ENCODE results near the gene MIB1. TPM values are rescaled to one million over a fixed set of nuclear protein-coding genes. Genes with fewer than 3 reads are reported as not detected.

The MIB1 gene
- total RNA-seq, 2 donors from 2014 or later: 30.0 to 34.7 TPM

DNA sequence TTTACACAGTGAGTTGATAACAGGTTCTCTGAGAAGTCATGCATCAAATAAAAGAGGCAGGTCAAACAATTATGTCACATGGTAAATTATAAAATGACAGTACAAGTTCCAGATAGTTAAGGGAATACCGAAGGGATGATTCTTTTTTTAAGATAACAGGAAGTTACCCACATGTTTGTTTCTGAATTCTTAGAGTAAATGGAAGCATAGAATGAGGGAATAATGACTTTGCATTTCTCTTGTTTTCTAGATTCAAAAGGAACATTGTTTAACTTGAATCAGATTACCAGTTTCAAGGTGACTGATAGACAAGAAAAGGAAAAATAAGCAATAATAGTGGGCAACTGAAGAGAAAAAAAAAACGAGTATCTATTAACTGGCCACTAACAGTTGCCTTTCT, 124.5 kb downstream of the MIB1 start:
- Histone ChIP-seq H3K9me3 (no peaks in the 10 kb centered on the region), H3K4me3 (no peak overlapping the region), H3K27ac (no peak overlapping the region), H3K4me1 (replicated peaks) (no peaks in the 10 kb centered on the region), H3K36me3 (no peaks in the 10 kb centered on the region), H3K27me3 (replicated peaks; ENCODE audit: insufficient read depth) (no peaks in the 10 kb centered on the region)
- 54% methylated on average over 2 of the region's 2 CpGs for WGBS
- intact Hi-C loops (cut with DNase I): no loop called here
- TF ChIP-seq POLR2A (IDR thresholded peaks at IDR 0.05) (no peak), POLR2AphosphoS5 (IDR thresholded peaks at IDR 0.05) (no peak)
- TF ChIP-seq, protein P1, sequence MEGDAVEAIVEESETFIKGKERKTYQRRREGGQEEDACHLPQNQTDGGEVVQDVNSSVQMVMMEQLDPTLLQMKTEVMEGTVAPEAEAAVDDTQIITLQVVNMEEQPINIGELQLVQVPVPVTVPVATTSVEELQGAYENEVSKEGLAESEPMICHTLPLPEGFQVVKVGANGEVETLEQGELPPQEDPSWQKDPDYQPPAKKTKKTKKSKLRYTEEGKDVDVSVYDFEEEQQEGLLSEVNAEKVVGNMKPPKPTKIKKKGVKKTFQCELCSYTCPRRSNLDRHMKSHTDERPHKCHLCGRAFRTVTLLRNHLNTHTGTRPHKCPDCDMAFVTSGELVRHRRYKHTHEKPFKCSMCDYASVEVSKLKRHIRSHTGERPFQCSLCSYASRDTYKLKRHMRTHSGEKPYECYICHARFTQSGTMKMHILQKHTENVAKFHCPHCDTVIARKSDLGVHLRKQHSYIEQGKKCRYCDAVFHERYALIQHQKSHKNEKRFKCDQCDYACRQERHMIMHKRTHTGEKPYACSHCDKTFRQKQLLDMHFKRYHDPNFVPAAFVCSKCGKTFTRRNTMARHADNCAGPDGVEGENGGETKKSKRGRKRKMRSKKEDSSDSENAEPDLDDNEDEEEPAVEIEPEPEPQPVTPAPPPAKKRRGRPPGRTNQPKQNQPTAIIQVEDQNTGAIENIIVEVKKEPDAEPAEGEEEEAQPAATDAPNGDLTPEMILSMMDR (IDR thresholded peaks at IDR 0.05): no peak
- no peak for DNase-seq (ENCODE audit: low spot score)

DNA sequence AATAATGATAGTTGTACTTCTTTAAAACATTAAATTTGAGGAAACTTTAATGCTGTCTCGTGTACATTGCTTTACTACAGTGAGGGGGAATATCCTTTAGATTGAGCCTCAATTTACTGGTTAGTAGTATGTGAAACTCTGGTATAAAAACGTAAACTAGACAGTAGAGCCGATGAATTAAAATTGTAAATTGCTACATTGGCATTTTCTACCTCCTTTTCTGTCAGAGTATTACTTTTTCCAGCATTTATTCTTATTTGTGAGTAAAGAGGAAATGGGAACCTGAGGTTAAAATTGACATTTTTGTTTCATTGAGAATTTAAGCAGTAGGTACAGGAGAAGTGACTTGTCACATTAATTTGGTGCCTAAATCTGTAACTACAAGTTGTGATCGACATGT, 128.2 kb downstream of the MIB1 start:
- intact Hi-C loops (cut with DNase I): no loop called here
- 88% methylated on average over 4 of the region's 4 CpGs for WGBS
- no peak for TF ChIP-seq POLR2A (IDR thresholded peaks at IDR 0.05)

DNA sequence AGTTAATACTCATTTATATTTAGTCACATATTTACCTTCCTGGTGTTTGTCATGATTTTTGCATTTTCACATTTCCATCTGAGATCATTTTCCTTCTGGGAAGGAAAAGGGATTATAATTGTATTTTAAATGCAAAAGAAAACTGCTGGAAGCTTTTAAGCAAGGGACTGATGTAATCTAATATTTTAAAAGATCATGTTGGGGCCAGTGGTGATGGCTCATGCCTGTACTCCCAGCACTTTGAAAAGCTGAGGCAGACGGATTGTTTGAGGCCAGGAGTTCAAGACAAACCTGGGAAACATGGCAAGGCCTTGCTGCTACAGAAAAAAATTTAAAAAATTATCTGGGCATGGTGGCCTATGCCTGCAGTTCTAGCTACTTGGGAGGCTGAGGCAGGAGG, 149.0 kb downstream of the MIB1 start:
- Histone ChIP-seq H3K4me3 (no peak overlapping the region), H3K4me1 (replicated peaks) (no peaks in the 10 kb centered on the region), H3K9me3 (no peaks in the 10 kb centered on the region), H3K36me3 (no peaks in the 10 kb centered on the region), H3K27ac (no peak overlapping the region), H3K27me3 (replicated peaks; ENCODE audit: insufficient read depth) (no peaks in the 10 kb centered on the region)
- intact Hi-C loops (cut with DNase I): no loop called here
- 39% methylated on average over 1 of the region's 1 CpG for WGBS
- no peak for DNase-seq (ENCODE audit: low spot score)
- TF ChIP-seq POLR2A (IDR thresholded peaks at IDR 0.05): no peak

More for the DNA sequence above, 128.2 kb downstream of the MIB1 start:
- Histone ChIP-seq H3K4me3 (no peak overlapping the region), H3K27ac (no peak overlapping the region), H3K36me3 (no peaks in the 10 kb centered on the region), H3K4me1 (replicated peaks) (no peaks in the 10 kb centered on the region), H3K9me3 (no peaks in the 10 kb centered on the region), H3K27me3 (replicated peaks; ENCODE audit: insufficient read depth) (no peaks in the 10 kb centered on the region)
- DNase-seq (ENCODE audit: low spot score): no peak

- intact Hi-C loops (cut with DNase I): loop anchor here (5.0 kb wide), 2 partner anchors 63 to 668 kb away; no protein-coding TSS in a partner anchor
- Histone ChIP-seq H3K4me1 (replicated peaks) (no peaks in the 10 kb centered on the region), H3K9me3 (no peaks in the 10 kb centered on the region), H3K36me3 (no peaks in the 10 kb centered on the region), H3K27ac (no peak overlapping the region), H3K4me3 (no peak overlapping the region), H3K27me3 (replicated peaks; ENCODE audit: insufficient read depth) (no peaks in the 10 kb centered on the region)
- WGBS: 65% methylated on average over 5 of the region's 5 CpGs
- TF ChIP-seq POLR2A (IDR thresholded peaks at IDR 0.05) (no peak), POLR2AphosphoS5 (IDR thresholded peaks at IDR 0.05) (no peak)
- TF ChIP-seq, protein P1 (IDR thresholded peaks at IDR 0.05): no peak
- no peak for DNase-seq (ENCODE audit: low spot score)
Measured at GRCh38 chr18:21894619-21895367, 154.2 kb downstream of the MIB1 start.

DNA sequence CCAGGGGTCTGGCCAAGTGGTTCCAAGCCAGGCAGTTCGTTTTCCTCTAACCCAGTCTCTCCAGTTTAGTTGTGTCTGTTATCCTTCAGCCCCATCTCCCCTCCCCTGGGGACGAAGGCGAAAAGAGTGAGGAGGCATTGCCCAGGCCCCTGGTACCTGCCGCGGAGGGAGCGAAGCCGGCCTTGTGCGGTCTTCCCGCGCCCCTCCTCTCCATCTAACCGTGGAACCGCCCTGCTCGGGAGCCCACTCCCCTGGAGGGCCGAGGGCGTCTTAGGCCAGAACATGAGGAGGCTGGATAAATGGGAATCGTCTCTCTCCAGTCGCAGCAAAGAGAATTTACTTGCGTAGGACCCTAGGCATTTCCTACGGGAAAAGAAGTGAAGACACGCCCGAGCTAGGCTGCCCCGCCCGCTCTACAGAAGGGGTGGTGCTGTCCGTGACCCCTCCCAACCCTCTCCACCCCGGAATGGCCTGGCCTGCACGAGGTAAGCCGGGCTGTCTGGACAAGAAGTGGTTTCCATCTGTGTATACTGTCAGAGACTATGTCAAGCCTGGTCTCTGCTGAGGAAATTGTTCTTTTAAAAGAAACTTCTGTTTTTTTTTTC, 156.2 kb downstream of the MIB1 start:
- 59% methylated on average over 27 of the region's 27 CpGs for WGBS
- Histone ChIP-seq H3K4me1 (replicated peaks) (no peaks in the 10 kb centered on the region), H3K9me3 (no peaks in the 10 kb centered on the region), H3K36me3 (no peaks in the 10 kb centered on the region), H3K4me3 (no peak overlapping the region), H3K27me3 (replicated peaks; ENCODE audit: insufficient read depth) (no peaks in the 10 kb centered on the region), H3K27ac (no peak overlapping the region)
- DNase-seq (ENCODE audit: low spot score): no peak
- intact Hi-C loops (cut with DNase I): loop anchor here (5.0 kb wide), 2 partner anchors 60 to 665 kb away; no protein-coding TSS in a partner anchor
- TF ChIP-seq POLR2A (IDR thresholded peaks at IDR 0.05) (no peak), POLR2AphosphoS5 (IDR thresholded peaks at IDR 0.05) (no peak)
- TF ChIP-seq, protein P1 (IDR thresholded peaks at IDR 0.05): no peak
